NCI-H2196 treated with DMSO at 0.1 percent for 48 hours (cell line): Measurements from ENCODE around the gene PRODH2.
"Not testable (repeated sequence)": the region's sequence is repeated elsewhere in the genome, so short reads cannot be mapped to it uniquely, and the experiment has no call there.

ENCODE experiments used
- DNase-seq: peaks from one replicate; lab custom pipeline; 2025; ENCODE audit not compliant: unreplicated experiment; lab: John Stamatoyannopoulos, UW

PRODH2 gene

DNA sequence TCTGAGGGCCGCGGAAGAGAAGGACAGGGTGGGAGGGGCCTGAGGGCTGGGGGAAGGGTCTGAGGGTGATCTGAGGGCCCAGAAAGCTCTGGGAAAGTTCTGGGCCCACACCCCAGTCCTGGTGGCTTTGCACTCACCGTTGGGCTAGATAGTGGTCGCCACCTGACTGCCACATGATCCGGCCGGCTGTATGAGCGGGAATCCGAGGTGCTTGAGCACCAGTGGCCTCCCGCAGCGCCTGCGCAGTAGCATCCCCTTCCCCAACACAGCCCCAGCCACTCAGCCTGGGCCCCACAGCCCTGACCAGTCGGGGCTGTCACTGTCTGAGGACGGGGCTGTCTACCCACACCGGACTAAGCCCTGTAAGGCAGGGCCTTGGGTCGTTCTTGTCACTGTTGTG, 15.0 kb downstream of the PRODH2 start:
- no peak for DNase-seq

DNA sequence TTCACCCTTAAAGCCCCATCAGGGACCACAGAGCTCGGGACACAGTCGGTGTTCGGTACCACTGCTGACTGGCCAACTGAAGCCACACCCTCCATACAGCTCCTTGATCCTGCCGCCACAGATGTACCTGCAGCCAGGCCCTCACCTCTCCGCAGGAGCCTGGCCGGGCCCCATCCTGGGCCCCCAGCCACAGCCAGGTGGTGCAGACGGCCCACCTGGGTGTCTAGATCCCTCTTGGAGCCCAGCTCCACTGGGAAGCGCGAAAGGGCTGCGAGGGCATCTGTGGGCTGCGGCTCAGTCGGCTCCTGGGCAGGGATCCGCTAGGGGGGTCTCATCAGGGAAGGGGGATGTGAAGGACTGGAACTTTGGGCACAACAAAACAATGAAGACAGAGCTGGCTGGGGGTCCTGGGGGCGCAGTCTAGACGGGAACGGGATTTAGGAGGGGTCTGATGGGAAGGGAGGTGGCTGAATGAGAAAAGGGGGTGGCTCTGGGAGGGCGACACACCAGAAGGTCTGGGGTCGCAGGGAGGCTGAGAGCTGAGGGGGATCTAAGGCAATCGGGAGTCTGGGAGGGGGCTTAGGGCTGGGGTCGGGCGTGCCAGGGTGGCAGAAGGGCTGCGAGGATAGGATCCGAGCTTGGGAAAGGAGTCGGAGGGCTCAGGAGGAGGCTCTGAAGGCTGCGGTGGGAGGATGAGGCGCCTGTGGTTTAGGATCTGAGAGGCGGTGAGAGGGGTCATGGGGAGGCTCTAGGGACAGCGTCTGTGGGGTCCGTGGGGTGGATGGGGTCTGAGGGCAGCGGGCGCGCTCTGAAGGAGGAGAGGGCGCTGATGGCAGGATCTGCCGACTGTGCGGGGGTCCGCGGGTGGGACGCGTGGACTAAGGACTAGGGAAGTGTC, 15.8 kb downstream of the PRODH2 start:
- no peak for DNase-seq

DNA sequence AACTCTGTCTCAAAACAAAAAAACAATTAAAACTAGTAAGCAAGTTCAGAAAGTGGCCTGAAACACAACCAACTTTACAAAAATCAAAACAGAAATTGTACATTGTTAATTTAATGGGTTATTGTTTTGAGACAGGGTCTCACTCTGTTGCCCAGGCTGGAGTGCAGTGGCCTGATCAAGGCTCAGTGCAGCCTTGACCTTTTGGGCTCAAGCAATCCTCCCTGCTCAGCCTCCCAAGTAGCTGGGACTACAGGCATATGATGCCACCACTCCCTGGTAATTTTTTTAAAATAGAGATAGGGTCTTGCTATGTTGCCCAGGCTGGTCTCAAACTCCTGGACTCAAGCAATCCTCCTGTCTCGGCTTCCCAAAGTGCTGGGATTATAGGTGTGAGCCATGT, 17.1 kb downstream of the PRODH2 start:
- DNase-seq = not testable (repeated sequence)

DNA sequence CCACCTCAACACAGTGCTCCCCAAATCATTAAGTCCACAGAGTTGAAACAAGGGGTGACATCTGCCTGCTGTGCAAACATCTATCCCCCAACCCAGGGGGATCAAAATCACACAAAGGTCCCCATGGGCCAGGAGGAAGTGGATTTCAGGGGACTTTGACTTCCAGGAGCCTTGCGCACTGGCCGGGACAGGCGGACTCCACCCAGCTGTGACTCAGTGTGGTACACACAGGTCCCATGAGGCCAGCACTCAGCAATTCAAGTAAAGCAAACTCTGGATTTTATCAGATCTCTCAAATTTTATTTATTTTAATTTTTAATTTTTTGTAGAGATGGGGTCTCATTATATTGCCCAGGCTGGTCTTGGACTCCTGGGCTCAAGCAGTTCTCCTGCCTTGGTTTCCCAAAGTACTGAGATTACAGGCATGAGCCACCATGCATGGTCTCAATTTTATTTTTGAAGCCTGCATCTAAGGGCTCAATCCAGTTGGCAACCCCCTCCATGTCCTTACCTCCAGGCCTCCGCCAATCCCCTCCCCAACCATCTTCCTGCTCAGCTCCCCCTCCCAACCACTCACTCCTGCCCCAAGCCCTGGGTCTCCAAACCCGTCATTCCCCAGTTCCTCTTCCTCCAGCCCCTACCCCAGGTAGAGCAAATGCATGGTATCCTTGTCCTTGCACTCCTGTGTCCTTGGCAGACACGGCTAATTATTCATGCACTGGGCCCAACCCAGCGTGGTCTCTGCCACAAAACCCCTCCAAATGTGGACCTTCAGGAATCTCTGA, 19.1 kb downstream of the PRODH2 start:
- no peak for DNase-seq

DNA sequence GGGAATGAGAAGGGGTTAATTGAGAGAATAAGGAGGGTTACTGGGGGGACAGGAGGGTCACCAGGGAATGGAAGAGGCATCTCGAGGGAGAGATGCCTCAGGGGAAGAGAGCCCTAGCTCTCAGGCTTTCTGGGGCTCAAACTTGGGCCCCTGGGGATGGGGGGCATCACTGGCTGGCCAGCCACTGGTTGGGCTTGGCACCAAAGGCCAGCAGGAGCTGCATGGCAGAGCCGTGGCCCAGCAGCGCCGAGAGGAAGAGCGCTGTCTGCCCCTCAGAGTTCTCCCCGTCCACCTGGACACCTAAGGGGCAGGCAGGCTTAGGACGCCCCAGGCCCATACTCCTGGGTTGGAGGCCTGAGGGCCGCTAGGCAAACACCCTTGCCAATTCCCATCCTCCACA, 19.8 kb downstream of the PRODH2 start:
- DNase-seq = no peak

DNA sequence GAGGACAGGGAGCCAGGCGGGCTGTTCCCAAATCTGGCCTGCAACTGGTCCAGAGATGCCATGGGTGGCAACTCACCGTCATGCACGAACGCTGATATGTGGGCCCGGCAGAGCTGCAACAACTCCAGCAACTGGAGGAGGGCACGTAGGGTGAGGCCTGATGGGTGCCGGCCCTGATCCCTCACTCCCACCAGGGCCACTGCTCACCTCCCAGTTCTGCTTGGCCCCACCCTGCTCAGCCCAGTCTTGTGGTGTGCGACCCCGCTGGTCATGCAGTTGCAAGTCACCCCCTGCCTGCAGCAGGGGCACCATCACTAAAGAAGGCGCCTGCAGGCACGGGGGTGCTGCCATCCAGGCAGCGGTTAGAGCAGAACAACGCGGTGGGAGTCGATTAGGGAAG, 20.3 kb downstream of the PRODH2 start:
- no peak for DNase-seq

DNA sequence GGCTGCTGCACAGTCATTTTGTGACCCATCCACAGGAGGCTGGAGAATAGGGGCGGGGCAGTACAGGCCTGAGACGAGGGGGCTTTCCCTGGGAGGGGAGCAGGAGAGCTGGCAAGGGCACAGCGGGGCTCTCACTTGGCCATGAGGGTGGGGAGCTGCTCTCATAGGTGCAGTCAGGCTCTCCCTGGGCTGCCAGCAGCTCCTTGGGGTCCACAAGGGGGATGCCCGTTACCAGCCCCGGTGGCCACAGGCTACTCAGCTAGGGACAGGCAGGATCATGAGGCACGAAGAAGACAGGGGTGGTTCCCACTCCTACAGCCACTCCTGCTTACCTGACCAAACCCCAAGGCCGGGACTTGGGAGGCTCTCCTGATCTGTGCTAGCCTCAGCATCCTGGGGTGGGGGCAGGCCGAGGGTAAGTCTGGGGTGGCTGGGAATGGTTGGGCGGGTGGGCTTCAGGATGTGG, 20.8 kb downstream of the PRODH2 start:
- no peak for DNase-seq

DNA sequence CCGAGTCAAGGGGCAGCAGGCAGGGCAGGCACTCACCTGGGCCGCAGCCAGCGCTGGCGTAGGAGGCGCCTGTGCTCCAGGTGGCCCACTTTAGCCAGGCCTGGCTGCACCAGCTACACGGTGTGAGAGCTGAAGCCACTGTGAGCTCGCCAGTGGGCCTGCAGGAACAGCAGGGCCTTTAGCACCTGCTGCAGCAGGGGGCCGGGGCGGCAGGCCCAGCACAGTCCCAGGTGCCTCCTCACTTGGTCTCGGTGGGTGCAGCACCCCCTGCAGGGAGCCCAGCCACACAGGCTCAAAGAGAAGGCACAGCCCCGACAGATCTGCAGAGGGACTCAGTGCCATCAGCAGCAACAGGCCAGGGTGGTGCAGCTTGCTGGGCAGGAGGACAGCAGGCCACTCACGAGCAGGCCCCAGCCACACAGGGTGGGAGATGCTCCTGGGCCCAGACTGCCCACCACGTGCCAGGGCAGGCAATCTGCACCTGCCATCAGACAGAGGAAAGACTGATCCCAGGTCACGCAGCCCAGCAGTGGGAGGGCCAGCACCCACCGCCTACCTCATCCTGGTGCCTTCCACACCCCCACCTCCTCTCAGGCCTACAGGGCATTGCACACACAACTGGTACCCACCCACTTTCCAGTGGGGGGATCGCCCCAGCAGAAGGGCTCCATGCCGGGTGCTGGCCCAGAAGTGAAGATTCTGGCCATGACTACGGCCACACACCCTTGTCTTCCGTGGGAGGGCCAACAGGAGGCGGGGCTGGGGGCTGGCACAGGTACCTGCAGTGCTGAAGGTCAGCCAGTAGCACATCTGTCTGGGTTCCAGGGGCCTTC, 21.4 kb downstream of the PRODH2 start:
- no peak for DNase-seq

DNA sequence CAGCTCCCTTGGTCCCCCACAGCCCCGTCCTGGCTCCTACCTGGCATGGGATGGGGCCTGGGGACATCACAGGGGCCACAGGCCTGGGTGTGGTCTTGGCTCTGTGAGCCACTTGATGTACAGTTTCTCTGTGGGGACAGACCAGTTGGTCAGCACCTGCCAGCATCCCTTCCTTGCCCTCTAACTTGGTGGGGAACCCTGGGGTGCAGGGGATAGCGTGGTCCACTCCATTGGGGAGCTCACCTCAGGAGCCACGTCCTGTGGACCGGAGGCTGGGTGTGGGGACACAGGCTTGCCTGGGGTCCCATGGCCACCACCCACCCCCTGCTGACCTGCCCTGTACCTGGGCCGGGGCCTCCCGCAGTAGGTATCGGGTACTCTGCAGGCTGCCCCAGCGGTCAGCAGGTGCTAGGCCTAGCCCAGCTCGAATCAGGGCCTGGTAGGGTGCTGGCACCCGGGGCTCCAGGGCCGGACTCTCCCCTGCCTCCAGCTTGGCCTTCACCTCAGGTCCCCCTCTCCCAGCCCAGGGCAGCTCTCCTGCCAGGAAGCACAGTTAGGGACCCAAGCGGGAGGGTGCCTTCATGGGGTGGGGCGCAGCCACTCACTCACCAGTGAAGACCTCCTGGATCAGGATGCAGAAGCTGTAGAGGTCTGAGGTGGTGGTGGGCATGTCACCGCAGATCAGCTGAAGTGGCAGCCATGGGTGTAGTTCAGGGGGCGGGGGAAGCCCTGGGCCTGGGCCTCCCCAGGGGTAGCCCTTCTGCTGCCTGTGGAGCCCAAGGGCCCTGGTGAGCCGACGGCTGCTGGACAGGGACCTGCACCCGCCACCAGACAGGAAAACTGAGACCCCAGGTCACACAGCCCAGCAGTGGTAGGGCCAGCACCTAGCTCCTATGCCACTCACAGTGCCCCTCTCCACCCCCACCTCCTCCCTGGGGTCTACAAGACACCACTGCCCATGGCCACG, 22.4 kb downstream of the PRODH2 start:
- no peak for DNase-seq

DNA sequence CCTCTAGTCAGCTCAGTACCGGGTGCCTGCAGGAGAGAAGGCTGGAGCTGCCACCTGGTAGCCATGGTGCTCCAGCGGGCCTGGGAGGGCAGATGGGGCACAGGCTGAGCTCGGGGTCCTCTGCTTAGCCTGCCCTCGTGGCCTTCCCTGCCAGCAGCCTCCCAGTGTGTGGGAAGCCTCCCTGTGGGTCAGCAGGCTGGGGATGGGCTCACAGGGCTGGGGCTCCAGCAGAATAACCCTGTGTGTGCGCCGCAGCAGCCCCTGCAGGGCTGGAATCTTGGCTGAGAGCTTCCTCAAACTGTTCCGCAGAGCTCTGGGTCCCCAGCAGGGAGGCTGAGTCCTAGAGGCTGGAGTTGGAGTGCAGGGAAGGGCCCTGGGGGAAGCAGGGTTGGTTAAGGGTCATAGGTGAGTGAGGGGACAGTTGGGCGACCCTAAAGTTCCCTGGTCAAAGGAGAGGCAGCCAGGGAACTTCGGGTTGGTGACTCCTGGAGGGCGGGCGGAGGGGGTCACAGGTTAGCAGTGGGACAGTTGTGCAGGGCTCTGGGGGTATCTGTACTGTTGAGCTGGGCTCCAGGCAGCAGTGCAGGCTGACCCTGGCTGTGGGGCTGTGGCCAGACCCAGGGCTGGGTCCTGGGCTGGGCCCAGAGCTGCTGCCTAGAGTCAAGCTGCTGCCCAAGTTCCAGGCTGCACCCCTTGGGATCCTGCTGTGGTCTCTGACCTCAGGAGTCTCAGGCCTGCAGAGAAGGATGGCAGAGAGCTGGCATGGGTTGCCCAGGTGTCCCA, 23.3 kb downstream of the PRODH2 start:
- DNase-seq = no peak

DNA sequence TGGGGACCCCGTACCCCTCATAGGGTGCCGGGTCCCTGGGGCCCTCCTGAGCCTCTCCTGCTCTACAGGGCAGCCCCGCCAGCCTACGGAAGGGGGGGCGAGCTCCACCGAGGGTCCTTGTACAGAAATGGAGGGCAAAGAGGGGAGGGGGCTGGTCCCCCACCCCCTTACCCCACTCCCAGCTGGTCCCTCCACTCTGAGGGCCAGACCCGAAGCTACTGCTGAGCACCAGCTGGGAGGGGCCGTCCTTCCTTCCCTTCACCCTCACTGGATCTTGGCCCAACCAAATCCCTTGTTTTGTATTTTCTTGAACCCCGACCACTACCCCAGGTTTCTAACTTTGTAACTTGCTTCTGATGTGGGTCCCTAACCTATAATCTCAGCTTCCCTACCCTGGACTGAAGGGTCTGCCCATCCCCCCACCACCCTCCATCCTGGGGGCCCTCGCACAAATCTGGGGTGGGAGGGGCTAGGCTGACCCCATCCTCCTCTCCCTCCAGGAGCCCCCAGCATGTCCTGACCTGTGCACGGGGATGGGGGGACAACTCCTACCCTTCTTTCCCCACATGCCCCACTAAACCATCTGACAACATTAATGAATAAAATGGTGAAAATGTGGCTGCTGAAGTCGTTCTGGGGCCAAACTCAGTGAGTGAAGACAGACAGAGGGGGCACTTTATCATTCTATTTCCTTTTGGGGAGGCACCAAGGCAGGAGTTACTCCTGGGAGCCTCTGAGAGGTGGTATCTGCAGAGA, 24.3 kb downstream of the PRODH2 start:
- no peak for DNase-seq

DNA sequence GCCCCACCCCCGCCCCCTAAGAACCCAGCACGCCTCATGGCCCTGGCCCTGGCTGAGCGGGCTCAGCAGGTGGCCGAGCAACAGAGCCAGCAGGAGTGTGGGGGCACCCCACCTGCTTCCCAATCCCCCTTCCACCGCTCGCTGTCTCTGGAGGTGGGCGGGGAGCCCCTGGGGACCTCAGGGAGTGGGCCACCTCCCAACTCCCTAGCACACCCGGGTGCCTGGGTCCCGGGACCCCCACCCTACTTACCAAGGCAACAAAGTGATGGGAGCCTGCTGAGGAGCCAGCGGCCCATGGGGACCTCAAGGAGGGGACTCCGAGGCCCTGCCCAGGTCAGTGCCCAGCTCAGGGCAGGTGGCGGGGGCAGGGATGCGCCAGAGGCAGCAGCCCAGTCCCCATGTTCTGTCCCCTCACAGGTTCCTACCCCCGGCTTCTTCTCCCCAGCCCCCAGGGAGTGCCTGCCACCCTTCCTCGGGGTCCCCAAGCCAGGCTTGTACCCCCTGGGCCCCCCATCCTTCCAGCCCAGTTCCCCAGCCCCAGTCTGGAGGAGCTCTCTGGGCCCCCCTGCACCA, 25.3 kb downstream of the PRODH2 start:
- no peak for DNase-seq

DNA sequence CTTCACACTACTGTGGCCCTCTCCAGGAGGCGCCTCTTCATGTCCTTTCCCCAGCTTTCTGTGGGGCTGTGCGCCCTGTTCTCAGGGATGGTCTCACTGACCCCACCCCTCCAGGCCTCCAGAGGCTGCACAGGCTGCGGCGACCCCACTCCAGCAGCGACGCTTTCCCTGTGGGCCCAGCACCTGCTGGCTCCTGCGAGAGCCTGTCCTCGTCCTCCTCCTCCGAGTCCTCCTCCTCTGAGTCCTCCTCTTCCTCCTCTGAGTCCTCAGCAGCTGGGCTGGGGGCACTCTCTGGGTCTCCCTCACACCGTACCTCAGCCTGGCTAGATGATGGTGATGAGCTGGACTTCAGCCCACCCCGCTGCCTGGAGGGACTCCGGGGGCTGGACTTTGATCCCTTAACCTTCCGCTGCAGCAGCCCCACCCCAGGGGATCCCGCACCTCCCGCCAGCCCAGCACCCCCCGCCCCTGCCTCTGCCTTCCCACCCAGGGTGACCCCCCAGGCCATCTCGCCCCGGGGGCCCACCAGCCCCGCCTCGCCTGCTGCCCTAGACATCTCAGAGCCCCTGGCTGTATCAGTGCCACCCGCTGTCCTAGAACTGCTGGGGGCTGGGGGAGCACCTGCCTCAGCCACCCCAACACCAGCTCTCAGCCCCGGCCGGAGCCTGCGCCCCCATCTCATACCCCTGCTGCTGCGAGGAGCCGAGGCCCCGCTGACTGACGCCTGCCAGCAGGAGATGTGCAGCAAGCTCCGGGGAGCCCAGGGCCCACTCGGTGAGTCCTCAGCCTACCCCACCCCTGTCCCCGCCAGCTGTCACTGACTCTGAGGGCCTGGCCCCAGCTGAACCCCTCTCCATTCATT, 26.1 kb downstream of the PRODH2 start:
- no peak for DNase-seq

DNA sequence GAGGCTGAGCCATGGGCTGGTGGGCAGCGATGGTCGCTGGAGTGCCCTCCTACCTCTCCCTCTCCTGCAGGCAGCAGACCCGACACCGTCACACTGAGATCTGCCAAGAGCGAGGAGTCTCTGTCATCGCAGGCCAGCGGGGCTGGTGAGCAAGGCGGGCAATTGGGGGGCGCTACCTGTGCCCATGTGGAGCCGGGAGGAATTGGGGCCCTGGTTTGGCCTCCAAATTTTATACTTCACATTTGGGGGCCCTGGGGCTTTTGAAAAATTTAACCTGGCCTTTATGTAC, 27.4 kb downstream of the PRODH2 start:
- no peak for DNase-seq

DNA sequence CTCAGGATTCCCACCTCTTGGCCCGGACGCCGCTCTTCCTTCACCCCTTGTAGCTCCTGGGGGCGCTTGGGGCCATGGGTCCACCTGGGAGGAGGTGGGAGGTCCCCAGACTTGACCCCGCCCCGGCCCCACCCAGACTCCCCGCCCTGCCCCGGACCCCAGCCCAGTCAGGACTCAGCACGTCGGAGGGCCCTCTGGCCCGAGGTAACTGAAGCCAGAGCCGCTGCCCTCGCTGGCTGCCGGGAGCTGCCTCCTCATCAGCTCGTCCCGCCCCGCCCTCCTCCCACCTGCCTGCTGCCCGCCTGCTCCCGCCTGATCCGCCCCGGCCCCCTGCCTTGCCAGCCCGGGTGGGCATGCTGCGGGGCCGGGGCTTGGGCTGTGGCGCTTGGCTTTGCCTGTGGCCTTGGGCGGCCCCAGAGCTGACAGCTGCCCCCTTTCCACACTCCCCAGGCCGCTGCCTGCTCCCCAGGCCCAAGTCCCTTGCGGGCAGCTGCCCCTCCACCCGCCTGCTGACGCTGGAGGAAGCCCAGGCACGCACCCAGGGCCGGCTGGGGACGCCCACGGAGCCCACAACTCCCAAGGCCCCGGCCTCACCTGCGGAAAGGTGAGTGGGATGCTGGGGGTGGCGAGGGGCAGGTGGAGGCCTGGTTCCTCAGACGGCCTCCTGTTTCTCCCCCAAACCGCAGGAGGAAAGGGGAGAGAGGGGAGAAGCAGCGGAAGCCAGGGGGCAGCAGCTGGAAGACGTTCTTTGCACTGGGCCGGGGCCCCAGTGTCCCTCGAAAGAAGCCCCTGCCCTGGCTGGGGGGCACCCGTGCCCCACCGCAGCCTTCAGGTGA, 27.9 kb downstream of the PRODH2 start:
- DNase-seq = no peak
